ENCODE data around the gene SEC23A.
"Not testable (repeated sequence)": the region's sequence is repeated elsewhere in the genome, so short reads cannot be mapped to it uniquely, and the experiment has no call there.

Gene SEC23A

GRCh38 chr14:39102969-39103957 lies at the start of gene SEC23A:
TSS of gene SEC23A (minus strand) at chr14:39103235. CDS start at chr14:39096118, 7,117 bp downstream.
- peak; percentile 53 for DNase-seq

- no peak for DNase-seq
Observed at GRCh38 chr14:39145266-39145966, 42.4 kb upstream of the SEC23A start.

GRCh38 chr14:39143226-39143625 lies 40.2 kb upstream of the SEC23A start:
- not testable (repeated sequence) for DNase-seq

DNA sequence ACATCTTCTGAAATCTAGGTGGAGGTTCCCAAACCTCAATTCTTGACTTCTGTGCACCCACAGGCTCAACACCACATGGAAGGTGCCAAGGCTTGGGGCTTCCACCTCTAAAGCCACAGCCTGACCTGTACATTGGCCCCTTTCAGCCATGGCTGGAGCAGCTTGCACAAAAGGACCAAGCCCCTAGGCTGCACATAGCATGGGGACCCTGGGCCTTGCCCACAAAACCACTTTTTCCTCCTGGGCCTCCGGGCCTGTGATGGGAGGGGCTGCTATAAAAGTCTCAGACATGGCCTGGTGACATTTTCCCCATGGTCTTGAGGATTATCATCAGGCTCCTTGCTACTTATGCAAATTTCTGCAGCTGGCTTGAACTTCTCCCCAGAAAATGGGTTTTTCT lies 38.6 kb upstream of the SEC23A start:
- DNase-seq: not testable (repeated sequence)

GRCh38 chr14:39140170-39140569 lies 37.1 kb upstream of the SEC23A start:
- DNase-seq: no peak

DNA sequence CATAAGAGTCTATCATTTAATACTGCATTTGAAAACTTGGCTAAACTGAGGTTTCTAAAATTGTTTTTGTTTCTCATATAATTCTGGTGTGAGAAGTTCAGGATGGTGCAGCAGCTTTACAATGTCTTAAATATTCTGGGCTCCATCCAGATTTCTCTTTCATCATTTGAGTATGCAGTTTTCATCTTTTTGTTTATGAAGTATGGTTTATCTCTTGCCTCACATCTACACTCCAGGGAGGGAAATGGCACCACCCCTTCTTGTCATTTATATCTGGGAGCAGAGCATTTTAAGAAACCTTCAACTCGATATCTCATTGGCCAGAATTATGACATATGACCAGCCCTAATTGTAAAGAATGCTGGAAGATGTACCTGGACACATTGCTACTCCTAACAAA lies 35.4 kb upstream of the SEC23A start:
- DNase-seq: no peak

DNA sequence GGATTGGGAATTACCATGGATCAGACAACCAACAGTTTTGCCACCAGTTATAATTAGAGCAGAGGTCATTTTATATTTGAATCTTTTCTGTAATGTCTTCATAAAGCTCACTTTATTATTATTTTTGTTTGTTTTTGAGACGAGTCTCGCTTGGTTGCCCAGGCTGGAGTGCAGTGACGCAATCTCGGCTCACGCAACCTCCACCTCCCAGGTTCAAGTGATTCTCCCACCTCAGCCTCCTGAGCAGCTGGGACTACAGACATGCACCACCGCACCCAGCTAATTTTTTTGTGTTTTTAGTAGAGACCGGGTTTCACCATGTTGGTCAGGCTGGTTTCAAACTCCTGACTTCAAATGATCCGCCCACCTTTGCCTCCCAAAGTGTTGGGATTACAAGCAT lies 34.8 kb upstream of the SEC23A start:
- not testable (repeated sequence) for DNase-seq

- no peak for DNase-seq
Observed at GRCh38 chr14:39122330-39123138, 19.5 kb upstream of the SEC23A start.

- peak; percentile 74 for DNase-seq
Observed at GRCh38 chr14:39114073-39114838, 11.2 kb upstream of the SEC23A start, which contains the start of gene GEMIN2. TSS of gene GEMIN2 (plus strand) at chr14:39114323. CDS start at chr14:39114339, 16 bp downstream.

- DNase-seq: no peak
Observed at GRCh38 chr14:39113685-39114072, 10.6 kb upstream of the SEC23A start.

- no peak for DNase-seq
Observed at GRCh38 chr14:39109893-39110715, 7.1 kb upstream of the SEC23A start.

- DNase-seq: no peak
Observed at GRCh38 chr14:39108791-39109190, 5.8 kb upstream of the SEC23A start.

- no peak for DNase-seq
Observed at GRCh38 chr14:39107591-39107996, 4.6 kb upstream of the SEC23A start.

DNA sequence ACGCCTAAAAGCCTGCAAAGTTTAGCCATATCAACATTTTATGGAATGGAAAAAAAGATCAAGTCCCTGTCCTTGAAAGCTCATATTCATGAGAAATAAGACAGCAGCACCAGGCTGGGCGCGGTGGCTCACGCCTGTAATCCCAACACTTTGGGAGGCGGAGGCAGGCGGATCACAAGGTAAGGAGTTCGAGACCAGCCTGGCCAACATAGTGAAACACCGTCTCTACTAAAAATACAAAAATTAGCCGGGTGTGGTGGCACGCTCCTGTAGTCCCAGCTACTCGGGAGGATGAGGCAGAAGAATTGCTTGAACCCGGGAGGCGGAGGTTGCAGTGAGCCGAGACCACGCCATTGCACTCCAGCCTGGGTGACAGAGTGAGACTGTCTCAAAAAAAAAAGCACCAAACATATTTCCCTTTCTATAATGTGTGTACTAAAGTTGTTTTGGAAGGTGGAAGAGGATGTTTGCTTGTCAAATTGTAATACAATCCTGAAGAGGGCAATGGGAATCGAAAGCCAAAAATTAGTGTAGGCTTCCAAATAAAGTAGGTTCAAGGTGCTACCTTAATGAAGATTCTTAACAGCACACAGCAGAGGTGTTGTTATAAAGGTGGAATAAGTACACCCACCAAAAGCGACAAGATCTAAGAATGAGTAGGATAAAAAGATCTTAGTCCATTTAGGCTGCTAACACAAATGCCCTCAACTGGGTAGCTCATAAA lies 1.2 kb upstream of the SEC23A start:
- not testable (repeated sequence) for DNase-seq

- no peak for DNase-seq
Observed at GRCh38 chr14:39102265-39102968, 618 bp downstream of the SEC23A start.

GRCh38 chr14:39099748-39100147 lies 3.3 kb downstream of the SEC23A start:
- no peak for DNase-seq

DNA sequence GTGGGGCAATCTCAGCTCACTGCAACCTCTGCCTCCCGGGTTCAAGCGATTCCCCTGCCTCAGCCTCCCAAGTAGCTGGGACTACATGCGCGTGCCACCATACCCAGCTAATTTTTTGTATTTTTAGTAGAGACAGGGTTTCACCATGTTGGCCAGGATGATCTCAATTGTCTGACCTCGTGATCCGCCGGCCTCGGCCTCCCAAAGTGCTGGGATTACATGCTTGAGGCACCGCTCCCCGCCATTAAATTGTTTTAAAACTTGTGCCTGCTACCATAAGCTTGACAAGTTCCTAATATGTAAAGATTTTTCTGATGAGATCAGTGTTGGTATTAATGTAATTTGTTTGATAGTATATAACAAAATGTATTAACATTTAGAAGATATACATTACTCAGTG lies 3.8 kb downstream of the SEC23A start:
- not testable (repeated sequence) for DNase-seq

DNA sequence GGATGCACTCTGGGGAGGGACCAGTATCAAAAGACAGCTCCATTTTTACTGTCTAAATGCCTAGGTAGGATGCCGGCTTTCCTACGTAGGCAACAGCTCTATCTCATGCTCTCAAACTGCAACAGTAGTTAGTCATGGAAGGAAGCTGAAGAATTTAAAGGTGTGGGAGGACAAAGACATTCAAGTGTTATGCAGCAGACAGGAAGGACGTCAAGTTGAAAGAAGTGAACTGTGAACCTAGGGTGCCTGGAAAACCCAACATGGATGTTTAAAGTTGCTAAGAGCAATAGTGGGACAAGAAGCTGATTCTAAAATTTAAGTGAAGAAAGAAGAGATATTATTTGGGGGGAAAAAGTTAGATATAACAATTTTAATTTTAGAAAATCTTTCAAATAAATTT lies 5.9 kb downstream of the SEC23A start:
- no peak for DNase-seq

DNA sequence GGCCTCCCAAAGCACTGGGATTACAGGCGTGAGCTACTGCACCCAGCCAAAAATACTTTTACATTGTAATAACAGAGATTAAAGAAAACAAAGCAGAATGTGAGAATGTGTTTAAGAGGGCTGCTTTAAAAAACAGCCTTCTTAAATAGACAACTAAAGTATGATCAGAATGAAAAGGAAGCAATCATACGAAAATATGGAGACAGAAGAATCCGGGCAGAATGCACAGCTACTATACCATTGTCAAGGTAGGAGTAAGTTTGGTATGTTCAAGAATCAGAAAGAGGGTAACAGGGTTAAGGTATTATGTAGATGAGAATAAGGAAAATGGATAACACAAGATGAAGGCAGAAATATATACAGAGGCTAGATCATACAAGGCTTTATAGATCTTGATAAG lies 8.5 kb downstream of the SEC23A start:
- DNase-seq: no peak

- no peak for DNase-seq
Observed at GRCh38 chr14:39091716-39092115, 11.3 kb downstream of the SEC23A start.
